Skin epidermis (tissue), 12 donors: Measurements from ENCODE around the gene GXYLT2.
"Not testable (repeated sequence)": the region's sequence is repeated elsewhere in the genome, so short reads cannot be mapped to it uniquely, and the experiment has no call there.

Source experiments
- H3K27ac ChIP-seq, 21 experiments: fragments of 200-600 bp; sonication (generic) in 11 of 21; one replicate each; pipeline ENCODE4 v1.5.0; 2020; ENCODE audit warnings: mild to moderate bottlenecking in 3 of 21, inconsistent platforms in 2 of 21, moderate library complexity in 2 of 21
- H3K4me3 ChIP-seq, 7 experiments: fragments of 200-600 bp; sonication (generic) in 2 of 7; one replicate each; pipeline ENCODE4 v1.5.0; 2020; ENCODE audit warnings: inconsistent platforms in 2 of 7, mild to moderate bottlenecking in 2 of 7, moderate library complexity in 1 of 7

Gene GXYLT2

DNA sequence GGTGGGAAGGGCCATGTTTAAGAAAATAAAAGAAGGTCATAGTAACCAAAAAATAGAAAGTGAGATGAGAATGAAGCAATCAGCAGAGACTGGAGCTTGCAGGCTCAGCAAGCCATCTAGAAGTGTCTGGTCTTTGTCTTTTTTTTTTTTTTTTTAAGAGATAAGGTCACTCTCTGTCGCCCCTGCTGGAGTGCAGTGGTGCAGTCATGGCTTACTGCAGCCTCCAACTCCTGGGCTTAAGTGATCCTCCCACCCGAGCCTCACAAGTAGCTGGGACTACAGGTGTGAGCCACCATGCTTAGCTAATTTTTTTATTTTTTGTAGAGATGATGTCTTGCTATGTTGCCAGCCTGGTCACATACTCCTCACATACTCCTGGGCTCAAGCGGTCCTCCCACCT, 36.2 kb downstream of the GXYLT2 start:
- Histone ChIP-seq H3K27ac (no peak overlapping the region), H3K4me3 (no peak overlapping the region)

DNA sequence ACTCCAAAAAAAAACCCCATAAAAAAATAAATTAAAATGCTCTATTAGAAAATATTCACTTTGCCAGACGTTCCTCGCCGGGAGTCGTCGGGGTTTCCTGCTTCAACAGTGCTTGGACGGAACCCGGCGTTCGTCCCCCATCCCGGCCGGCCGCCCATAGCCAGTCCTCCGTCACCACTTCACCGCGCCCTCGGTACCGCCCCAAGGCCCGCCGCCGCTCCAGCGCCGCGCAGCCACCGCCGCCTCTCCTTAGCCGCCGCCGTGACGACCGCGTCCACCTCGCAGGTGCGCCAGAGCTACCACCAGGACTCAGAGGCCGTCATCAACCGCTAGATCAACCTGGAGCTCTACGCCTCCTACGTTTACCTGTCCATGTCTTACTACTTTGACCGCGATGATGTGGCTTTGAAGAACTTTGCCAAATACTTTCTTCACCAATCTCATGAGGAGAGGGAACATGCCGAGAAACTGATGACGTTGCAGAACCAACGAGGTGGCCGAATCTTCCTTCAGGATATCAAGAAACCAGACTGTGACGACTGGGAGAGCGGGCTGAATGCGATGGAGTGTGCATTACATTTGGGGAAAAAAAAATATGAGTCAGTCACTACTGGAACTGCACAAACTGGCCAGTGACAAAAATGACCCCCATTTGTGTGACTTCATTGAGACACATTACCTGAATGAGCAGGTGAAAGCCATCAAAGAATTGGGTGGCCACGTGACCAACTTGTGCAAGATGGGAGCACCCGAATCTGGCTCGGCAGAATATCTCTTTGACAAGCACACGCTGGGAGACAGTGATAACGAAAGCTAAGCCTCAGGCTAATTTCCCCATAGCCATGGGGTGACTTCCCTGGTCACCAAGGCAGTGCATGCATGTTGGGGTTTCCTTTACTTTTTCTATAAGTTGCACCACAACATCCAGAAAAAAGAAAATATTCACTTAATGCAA, 41.2 kb downstream of the GXYLT2 start:
- not testable (repeated sequence) for H3K27ac ChIP-seq, H3K4me3 ChIP-seq

DNA sequence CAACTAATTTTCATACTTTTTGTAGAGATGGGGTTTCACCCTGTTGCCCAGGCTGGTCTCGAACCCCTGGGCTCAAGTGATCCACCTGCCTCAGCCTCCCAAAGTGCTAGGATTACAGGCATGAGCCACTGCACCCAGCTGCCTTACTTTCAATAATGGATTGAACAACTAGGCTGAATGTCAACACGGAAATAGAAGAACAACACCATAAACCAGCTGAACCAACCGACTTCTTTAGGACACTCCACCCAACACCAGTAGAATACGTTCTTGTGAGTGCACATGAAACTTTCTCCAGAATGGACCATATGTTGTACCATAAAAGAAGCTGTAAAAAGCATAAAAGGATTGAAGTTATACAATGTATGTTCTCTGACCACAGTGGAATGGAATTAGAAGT, 42.9 kb downstream of the GXYLT2 start:
- H3K27ac ChIP-seq: no peak overlapping the region
- H3K4me3 ChIP-seq: no peak overlapping the region

DNA sequence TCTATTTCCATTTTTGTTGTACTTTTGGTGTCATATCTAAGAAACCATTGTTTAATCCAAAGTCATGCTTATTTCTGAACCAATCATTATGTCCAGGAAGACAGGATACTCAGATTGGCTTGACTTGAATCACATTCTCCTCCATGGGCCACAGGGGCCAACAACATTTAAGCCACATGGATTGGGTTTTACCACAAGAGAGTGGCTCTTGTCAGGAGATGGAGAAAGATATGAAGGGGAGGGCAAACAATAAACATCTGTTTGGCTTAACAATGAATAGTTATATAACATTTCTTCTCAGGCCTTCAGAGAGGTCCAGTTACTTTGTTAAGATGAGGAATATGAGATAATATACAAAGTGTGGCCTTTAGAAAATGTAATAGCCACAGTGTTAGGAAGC, 44.6 kb downstream of the GXYLT2 start:
- no peak overlapping the region for H3K27ac ChIP-seq
- H3K4me3 ChIP-seq: no peak overlapping the region

DNA sequence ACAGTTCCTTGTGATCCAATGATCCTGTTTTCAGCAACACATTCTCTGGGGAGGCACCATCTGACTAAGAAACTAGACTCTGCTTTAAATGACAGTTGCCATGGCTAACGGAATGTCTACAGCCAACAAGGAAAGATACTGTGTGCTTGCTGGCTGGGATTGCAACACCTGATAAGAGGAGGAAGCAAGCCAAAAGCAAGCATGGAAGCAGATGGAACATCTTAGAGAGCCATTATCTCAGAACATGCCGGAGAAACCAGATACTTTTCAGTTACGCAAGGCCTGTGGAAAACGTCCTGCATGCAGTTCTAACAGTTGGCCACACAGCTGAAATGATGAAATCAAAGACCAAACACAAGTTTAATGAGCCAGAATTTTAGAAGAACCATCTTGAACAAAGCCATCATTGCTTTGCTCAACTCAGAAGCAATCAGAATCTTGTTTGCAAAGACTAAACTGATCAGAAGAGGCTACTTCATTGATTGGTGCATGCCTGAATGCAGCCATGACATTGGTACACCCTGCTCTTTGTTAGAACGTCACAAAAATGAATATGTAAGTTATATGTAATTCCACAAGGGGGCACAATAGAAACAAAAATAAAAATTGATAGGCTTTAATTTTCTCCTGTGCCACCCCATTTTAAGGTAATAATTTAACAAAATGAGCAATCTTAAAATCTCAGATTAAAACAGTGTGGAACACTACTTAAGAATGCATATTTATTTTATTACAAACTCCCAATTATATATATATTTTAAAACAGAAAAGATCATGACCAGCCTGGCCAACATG, 50.8 kb downstream of the GXYLT2 start:
- H3K27ac ChIP-seq: peak overlapping the region in 2 of 21 experiments; percentile 20 to 25
- H3K4me3 ChIP-seq: no peak overlapping the region

DNA sequence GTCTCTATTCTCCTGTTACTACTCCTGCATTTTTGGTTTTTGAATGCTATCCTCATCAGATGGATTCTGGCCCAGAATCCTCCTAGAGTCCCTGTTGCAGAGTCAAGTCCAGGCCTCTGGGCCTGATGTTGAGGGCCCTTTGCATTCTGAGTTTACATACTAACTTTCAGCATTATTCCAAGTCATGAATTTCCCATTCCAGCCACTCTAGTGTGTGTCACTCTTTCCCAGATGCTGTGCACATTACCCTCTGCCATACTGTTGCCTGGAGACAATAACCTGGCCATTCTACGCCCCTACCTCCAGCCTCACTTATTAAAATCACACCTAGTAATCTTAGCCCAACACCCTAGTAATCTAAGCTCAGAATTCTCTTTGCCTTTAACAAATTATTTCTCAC, 53.4 kb downstream of the GXYLT2 start:
- H3K27ac ChIP-seq: no peak overlapping the region
- no peak overlapping the region for H3K4me3 ChIP-seq

DNA sequence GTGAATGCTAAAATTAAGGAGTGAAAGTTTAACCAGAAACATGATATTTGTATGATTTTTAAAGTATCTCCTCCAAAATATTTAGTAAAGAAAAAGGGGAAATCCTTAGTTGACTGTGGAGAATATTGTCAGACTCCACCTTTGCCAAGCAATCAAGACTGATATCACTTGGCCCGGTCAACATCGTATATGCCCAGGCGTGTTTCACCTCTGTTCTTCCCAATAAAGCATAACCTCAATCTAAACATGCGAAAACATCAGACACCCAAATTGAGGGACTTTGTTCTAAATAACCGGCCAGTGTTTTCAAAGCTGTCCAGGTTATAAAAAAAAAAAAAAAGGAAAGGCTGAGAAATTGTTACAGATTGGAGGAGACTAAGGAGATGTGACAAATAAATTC, 54.6 kb downstream of the GXYLT2 start:
- no peak overlapping the region for H3K4me3 ChIP-seq

DNA sequence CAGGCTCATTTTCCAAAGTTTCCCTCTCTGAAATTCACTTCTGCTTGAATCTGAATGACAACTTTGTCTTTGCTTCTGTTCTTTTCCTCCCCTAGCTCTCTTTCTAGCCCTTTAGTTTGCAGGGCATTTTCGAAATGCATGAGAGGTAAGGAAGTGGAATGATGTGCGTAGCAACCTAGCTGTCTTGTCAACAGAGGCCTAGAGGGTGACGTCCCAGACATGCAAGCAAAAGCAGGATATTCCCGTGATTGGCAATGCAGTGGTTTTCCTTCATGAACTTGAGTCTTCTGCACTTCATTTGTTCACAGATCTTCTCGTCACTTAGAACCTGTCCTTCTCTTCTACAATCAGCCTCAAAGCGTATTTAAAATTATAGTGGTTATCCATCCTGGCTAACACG, 56.9 kb downstream of the GXYLT2 start:
- no peak overlapping the region for H3K4me3 ChIP-seq
- H3K27ac ChIP-seq: no peak overlapping the region

More for the DNA sequence above, 54.6 kb downstream of the GXYLT2 start:
- H3K27ac ChIP-seq: no peak overlapping the region

DNA sequence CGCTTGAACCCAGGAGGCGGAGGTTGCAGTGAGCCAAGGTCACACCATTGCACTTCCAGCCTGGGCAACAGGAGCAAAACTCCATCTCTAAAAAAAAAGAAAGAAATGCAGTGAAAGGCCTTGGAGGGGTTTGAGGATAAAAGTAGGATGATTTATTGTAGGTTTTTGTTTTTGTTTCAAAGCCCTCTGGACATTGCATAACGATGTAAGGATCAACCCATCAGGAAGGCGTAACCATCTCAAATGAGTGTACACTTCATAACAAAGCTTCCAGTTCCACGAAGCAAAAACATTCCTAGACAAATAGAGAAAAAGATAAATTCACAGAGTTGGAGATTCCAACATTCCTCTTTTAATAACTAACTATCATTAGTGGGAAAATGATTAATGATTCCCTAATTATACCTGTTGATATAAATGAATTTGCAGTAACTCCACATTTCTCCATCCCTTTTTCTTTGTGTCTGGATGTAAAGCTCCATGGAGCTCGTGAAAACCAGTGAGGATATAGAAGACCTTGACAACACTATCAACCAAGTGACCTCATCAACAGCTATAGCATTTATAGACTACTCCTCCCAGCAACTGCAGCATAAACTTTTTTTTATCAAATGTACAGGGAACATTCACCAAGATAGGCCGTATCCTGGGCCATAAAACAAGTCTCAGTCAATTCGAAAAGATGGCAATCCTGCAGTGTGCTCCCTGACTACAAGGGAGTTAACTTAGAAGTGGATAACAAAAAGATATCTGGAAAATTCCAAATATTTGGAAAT, 60.1 kb downstream of the GXYLT2 start:
- H3K27ac ChIP-seq: no peak overlapping the region
- no peak overlapping the region for H3K4me3 ChIP-seq

DNA sequence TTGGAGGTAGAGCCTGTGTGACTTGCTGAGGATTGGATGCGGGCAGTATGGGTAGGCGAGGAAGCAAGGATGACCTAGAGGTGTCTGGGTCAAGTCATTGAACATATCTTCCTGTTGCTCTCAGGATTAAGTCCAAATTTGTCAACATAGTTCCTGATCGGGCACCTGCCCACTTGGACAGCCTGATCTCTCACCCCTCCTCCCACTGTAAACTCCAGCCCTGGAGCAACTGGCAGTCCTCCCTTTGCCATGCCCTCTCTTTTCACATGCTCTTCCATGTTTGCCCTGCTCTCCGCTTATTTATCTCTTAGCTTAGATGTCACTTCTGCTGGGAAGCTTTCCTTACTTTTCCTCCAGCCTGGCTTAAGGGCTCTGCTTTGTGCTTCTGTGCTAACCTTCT, 61.2 kb downstream of the GXYLT2 start:
- Histone ChIP-seq H3K4me3 (no peak overlapping the region), H3K27ac (no peak overlapping the region)

DNA sequence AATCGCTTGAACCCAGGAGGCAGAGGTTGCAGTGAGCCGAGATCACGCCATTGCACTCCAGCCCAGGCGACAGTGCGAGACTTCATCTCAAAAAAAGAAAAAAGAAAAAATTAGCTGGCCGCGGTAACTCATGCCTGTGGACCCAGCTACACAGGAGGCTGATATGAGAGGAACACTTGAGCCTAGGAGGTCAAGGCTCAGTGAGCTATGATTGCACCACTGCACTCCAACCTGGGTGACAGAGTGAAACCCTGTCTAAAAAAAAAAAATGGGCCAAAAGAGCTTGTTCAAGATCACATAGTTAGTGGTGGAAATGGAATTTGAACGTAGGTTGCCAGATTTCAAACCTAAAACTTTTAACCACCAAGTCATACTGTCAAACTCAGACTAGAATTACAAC, 62.5 kb downstream of the GXYLT2 start:
- Histone ChIP-seq H3K27ac (no peak overlapping the region), H3K4me3 (no peak overlapping the region)

DNA sequence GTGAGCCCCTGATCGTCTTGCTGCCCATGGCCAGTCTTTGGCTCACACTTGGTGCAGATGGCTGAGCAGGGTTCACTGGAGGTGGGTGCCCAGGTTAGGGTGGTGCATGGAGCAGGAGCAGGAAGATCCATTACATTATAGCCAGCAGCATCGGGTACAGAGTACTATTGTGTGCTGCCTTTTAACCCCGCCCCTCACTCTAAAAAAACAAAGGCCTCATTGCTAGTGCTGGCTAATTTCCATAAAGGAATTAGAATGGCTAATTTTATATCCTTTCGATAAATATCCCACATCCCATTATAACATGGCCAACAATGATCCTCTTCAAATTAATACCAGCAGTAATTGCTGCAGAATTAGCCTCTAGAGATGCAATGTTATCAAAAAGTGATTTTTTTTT, 63.0 kb downstream of the GXYLT2 start:
- no peak overlapping the region for H3K4me3 ChIP-seq
- H3K27ac ChIP-seq: no peak overlapping the region

DNA sequence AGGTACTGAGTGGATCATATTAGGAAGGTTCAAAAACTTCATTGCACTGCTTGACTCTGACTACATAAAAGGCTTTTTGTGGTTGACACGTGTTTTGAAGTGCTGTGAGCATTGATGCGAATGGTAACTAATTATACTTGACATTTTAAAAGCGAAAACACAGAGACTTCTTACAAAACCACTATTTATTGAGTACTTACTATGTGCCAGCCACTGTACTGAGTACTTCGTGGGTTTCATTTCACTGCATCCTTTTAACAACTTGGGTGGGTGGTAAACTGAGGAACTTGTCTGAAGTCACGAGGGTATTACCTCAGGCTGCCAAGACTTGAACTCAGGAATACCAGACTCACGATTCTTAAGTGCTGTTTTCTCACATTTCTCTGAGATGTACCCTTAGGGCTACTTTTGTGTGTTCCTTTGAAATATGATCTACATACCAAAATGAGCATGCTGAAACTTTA, 63.4 kb downstream of the GXYLT2 start:
- Histone ChIP-seq H3K4me3 (no peak overlapping the region), H3K27ac (no peak overlapping the region)

DNA sequence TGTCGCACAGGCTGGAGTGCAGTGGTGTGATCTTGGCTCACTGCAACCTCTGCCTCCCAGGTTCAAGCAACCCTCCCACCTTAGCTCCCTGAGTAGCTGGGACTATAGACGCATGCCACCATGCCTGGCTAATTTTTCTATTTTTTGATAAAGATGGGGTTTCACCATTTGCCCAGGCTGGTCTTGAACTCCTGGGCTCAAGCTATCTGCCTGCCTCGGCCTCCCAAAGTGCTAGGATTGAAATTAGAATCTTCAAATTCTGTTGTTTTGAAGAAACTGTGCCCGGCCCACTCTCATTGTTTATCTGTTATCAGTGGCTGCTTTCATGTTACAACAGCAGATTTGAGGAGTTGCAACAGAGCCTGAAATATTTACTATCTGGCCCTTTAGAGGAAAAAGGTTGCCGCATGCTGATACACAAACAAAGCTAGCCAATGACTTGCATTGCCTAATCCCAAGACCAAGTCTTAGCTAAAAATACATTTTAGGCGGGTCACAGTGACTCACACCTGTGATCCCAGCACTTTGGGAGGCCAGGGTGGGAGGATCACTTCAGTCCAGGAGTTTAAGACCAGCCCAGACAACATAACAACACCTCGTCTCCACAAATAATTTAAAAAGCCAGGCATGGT, 65.6 kb downstream of the GXYLT2 start:
- Histone ChIP-seq H3K27ac (no peak overlapping the region), H3K4me3 (no peak overlapping the region)

DNA sequence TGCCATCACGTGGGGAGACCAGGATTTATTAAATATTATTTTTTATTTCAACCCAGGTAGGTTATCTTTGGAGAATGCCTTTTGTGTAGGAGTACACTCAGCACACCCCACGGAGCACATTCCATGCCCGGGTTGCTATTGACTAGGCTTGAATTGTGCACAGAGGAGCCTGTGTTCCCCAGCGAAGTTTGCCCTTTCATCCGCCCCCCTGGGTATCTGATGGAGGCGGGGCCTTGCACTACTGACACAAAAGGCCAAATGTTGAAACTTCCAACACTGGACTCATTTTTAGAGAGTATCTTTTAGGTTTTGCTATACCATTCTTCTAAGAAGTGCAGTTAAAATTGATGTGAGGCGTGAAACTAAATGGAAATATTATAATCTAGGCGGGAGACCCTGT, 69.5 kb downstream of the GXYLT2 start:
- Histone ChIP-seq H3K4me3 (no peak overlapping the region), H3K27ac (no peak overlapping the region)

DNA sequence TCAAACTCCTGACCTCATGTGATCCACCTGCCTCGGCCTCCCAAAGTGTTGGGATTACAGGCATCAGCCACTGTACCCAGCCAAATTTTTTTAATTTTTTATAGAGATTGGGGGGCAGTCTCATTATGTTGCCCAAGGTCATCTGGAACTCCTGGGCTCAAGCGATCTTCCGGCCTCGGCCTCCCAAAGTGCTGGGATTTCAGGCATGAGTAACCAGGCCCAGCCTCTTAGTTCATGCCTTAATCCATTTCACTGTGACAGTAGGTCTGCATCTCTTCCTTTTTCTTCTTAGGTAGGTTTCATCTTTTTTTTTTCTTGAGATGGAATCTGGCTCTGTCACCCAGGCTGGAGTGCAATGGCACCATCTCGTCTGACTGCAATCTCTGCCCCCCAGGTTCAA, 71.5 kb downstream of the GXYLT2 start:
- H3K4me3 ChIP-seq: no peak overlapping the region
- H3K27ac ChIP-seq: peak overlapping the region in 1 of 21 experiments; percentile 8

DNA sequence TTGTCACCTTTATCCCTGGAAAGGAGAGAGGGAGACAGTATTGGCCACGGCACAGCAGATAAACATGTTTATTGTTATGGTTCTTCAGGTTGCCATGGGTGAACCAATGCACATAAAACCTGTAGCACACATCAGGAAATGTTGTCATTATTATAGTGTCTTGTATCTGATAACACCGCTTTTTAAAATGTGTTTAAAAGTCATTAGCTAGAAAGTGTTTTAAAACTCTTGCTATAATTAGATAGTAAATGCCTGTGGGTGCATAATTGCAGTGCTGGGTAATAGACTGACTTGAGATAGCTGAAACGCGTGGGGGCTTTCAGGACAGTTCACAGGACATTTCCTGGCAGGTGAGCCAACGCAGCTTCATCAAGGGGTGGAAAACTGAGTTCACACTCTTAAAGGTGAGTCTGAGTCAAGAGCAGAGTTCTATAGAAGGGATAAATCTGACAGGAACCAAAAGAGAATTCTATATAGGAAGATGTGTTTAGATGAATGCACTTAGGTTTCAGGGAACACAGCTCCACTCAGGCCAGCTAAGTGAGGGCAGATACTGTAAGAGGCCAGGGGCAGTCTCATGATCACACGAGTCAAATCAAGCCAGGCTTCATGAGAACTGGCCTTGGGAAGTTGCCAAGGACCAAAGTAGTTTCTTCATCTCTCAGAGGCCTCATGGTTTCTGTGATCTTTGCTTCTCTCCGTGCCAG, 73.1 kb downstream of the GXYLT2 start:
- peak overlapping the region in 2 of 21 experiments; percentile 24 to 57 for H3K27ac ChIP-seq
- H3K4me3 ChIP-seq: no peak overlapping the region

DNA sequence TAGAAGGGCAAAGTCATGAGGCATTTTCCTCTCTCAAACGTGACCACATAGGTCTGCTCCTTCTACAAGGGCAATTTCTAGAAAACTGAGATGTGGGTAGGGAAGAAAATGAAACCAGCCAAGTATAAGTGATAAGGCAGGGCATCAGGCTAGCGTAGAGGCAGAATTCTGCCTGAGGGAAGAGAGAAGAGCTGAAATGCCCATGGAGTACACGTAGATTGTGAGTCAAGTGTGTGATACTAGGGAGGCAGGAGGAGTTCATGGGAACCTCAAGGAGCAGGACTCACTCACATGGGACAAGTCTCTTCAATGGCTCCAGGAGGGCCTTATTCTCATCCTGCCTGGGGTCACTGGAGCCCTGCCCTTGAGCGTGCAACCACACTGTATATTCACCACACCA, 73.9 kb downstream of the GXYLT2 start:
- Histone ChIP-seq H3K27ac (peak overlapping the region in 2 of 21 experiments; percentile 43 to 49), H3K4me3 (no peak overlapping the region)

DNA sequence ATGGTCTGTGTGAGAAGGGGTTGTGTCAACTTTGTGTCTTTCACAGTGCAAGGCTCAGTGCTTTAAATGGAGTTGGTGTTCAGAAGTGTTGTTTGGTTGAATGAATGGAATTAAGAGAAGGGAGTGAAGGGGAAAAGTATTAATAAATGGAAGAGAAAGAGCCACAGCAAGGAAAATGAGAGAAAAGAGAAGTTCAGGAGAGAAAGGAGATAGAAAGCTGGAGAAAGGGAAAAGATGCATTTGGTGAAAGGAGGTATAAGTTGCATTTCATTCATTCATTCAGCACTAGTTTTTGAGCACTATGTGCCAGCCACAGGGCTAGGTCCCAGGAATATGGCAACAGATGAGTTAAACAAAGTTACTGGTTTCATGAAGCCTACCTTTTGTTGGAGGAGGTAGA, 74.5 kb downstream of the GXYLT2 start:
- Histone ChIP-seq H3K4me3 (no peak overlapping the region), H3K27ac (peak overlapping the region in 1 of 21 experiments; percentile 43)
